DOHH2 (cell line): ENCODE results near the gene DNAAF9.

Experiments
- H3F3A ChIP-seq: fragments of 200-600 bp; sonication (generic), shearing (Covaris generic); 2 replicates; pipeline ENCODE4 v1.6.0; 2016; ENCODE audit warnings: antibody characterized with exemption, mild to moderate bottlenecking; ENCODE audit not compliant: control insufficient read depth, insufficient read depth
- H3K27ac ChIP-seq: fragments of 200-600 bp; sonication (generic); 2 replicates; pipeline ENCODE4 v1.5.1; 2014; ENCODE audit warnings: low read depth, mild to moderate bottlenecking, low read length, moderate library complexity
- H3K27me3 ChIP-seq: fragments of 200-600 bp; sonication (generic); 2 replicates; pipeline ENCODE4 v1.6.1; 2014; ENCODE audit warnings: mild to moderate bottlenecking, low read length, mixed read lengths; ENCODE audit not compliant: control insufficient read depth
- H3K36me3 ChIP-seq: fragments of 200-600 bp; sonication (generic); 2 replicates; pipeline ENCODE4 v1.6.1; 2014; ENCODE audit warnings: mild to moderate bottlenecking, low read length, moderate library complexity, mixed read lengths; ENCODE audit not compliant: control insufficient read depth
- H3K4me1 ChIP-seq: fragments of 200-600 bp; sonication (generic); 2 replicates; pipeline ENCODE4 v1.6.1; 2014; ENCODE audit warnings: mild to moderate bottlenecking, low read length, mixed read lengths; ENCODE audit not compliant: control insufficient read depth
- H3K4me2 ChIP-seq: fragments of 200-600 bp; sonication (generic); 2 replicates; pipeline ENCODE4 v1.6.0; 2014; ENCODE audit warnings: mild to moderate bottlenecking, low read length, moderate library complexity
- H3K4me3 ChIP-seq: fragments of 200-600 bp; sonication (generic); 2 replicates; pipeline ENCODE4 v1.5.1; 2014; ENCODE audit warnings: mild to moderate bottlenecking, low read length, mixed read lengths
- H3K79me2 ChIP-seq: fragments of 200-600 bp; sonication (generic); 2 replicates; pipeline ENCODE4 v1.6.1; 2014; ENCODE audit warnings: mild to moderate bottlenecking, low read length, mixed read lengths; ENCODE audit not compliant: control insufficient read depth
- H3K9me2 ChIP-seq: fragments of 200-600 bp; sonication (generic); replicated peaks from 2 replicates; pipeline ENCODE4 v1.6.1; 2014; ENCODE audit warnings: mild to moderate bottlenecking, low read length, mixed read lengths; ENCODE audit not compliant: control insufficient read depth
- H3K9me3 ChIP-seq: fragments of 200-600 bp; sonication (generic); 2 replicates; pipeline ENCODE4 v1.6.1; 2014; ENCODE audit warnings: antibody characterized with exemption, low read length, mixed read lengths; ENCODE audit not compliant: control insufficient read depth, insufficient read depth
- H4K20me1 ChIP-seq: fragments of 200-600 bp; sonication (generic); 2 replicates; pipeline ENCODE4 v1.6.0; 2014; ENCODE audit warnings: low read depth, mild to moderate bottlenecking, antibody characterized with exemption, low read length, moderate library complexity; ENCODE audit not compliant: control insufficient read depth, insufficient read depth
- EZH2phosphoT487 ChIP-seq: fragments of 200-600 bp; sonication (generic); IDR thresholded peaks from 2 replicates; pipeline ENCODE4 v1.6.1; 2017; ENCODE audit warnings: borderline replicate concordance, mild to moderate bottlenecking, antibody characterized with exemption, low read length, moderate library complexity, mixed read lengths
- TF ChIP-seq, protein P1 (sequence below): fragments of 200-600 bp; sonication (generic); IDR thresholded peaks from one replicate; pipeline ENCODE4 v1.5.1; 2014; ENCODE audit warnings: antibody characterized with exemption, mild to moderate bottlenecking, low read depth, low read length; ENCODE audit not compliant: poor library complexity, severe bottlenecking

Gene DNAAF9

DNA sequence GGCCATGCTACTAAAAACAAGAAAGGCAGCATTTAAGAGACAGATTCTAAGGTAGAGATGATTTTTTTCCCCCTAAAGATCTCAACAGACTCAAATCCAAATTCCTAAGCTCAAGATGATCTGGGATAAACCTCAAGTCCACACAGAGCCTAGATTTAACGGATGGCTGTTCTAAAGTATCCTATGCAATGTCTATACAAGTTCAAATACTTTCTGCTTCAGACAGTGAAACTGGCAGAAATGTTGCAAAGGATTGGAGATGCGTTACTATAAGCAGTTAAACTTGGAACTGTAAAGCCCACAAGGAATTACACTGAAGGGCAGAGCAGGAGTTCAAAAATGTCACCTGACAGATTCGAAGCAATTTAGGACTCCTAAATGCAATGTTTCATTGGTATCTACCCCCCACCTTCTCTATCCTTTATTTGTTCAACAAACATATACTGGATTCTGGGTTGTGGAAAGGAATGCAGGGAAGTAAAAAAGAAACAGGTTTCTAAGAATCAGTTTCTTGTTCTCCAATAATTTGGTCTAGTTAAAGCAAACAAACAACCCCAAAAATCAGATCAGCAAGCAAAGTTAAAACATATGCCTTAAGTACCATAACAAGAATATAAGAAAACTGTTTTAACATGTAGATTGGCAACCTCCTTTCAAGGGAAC is 1.6 kb downstream of the DNAAF9 start:
- H3K27ac ChIP-seq = no peak overlapping the region
- no peaks in the 10 kb centered on the region for H4K20me1 ChIP-seq
- no peaks in the 10 kb centered on the region for H3K9me2 ChIP-seq
- H3F3A ChIP-seq = no peaks in the 10 kb centered on the region
- H3K36me3 ChIP-seq = no peaks in the 10 kb centered on the region
- peaks cover 7% of the 10 kb centered on the region; the same call in 1 of the 2 replicates for H3K4me1 ChIP-seq
- no peak overlapping the region for H3K4me2 ChIP-seq
- H3K79me2 ChIP-seq = no peaks in the 10 kb centered on the region
- peaks cover 47% of the 10 kb centered on the region for H3K27me3 ChIP-seq
- H3K9me3 ChIP-seq = no peaks in the 10 kb centered on the region
- H3K4me3 ChIP-seq = no peak overlapping the region
- TF ChIP-seq, protein P1, sequence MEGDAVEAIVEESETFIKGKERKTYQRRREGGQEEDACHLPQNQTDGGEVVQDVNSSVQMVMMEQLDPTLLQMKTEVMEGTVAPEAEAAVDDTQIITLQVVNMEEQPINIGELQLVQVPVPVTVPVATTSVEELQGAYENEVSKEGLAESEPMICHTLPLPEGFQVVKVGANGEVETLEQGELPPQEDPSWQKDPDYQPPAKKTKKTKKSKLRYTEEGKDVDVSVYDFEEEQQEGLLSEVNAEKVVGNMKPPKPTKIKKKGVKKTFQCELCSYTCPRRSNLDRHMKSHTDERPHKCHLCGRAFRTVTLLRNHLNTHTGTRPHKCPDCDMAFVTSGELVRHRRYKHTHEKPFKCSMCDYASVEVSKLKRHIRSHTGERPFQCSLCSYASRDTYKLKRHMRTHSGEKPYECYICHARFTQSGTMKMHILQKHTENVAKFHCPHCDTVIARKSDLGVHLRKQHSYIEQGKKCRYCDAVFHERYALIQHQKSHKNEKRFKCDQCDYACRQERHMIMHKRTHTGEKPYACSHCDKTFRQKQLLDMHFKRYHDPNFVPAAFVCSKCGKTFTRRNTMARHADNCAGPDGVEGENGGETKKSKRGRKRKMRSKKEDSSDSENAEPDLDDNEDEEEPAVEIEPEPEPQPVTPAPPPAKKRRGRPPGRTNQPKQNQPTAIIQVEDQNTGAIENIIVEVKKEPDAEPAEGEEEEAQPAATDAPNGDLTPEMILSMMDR = no peak
- TF ChIP-seq EZH2phosphoT487 = no peak

DNA sequence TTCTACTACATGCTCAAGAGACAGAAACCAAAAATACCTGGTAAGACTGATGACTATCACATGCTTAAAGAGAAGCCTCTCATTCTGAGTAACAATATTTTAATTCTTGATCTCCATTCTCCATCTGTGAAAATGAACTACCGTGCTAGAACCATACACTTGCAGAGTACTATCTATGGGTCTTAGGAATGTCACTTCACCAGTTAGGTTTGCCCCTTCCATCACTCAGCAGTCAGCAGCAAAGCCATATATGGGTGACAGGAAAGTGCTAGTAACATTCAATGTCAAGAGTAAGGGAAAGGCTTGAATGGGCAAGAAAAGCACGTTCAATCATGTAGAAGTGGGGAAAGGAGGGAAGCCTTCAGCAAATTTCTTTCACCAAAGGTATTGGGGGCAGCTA is 2.3 kb downstream of the DNAAF9 start:
- no peaks in the 10 kb centered on the region for H3F3A ChIP-seq
- H3K4me2 ChIP-seq = no peak overlapping the region
- no peaks in the 10 kb centered on the region for H4K20me1 ChIP-seq
- H3K4me1 ChIP-seq = peaks cover 7% of the 10 kb centered on the region; the same call in 1 of the 2 replicates
- H3K79me2 ChIP-seq = no peaks in the 10 kb centered on the region
- H3K9me2 ChIP-seq = no peaks in the 10 kb centered on the region
- H3K4me3 ChIP-seq = no peak overlapping the region
- no peaks in the 10 kb centered on the region for H3K36me3 ChIP-seq
- H3K27ac ChIP-seq = no peak overlapping the region
- peaks cover 51% of the 10 kb centered on the region for H3K27me3 ChIP-seq
- H3K9me3 ChIP-seq = no peaks in the 10 kb centered on the region
- TF ChIP-seq, protein P1 = no peak
- TF ChIP-seq EZH2phosphoT487 = no peak

DNA sequence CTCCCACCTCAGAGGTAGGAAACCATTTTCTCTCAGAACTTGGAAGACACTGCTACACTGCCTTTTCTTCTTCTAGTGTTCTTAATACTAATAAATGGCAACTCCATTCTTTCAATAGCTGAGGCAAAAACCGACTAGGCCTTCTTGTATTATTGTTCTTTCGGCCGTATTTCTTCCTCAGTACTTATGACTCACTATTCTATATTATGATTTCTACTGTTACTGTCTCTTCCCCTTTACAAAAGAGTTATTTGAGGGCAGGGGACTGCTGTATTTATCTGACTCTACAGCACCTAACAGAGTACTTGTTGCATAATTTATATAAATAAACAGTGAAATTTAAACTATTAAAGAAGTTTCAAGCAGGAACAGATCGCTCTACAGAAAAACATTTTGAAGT is 3.1 kb downstream of the DNAAF9 start:
- H3K4me1 ChIP-seq = peaks cover 7% of the 10 kb centered on the region; the same call in 1 of the 2 replicates
- H3K27me3 ChIP-seq = peaks cover 54% of the 10 kb centered on the region
- H3K4me2 ChIP-seq = no peak overlapping the region
- no peak overlapping the region for H3K27ac ChIP-seq
- H3K79me2 ChIP-seq = no peaks in the 10 kb centered on the region
- H3K9me3 ChIP-seq = no peaks in the 10 kb centered on the region
- no peaks in the 10 kb centered on the region for H3K9me2 ChIP-seq
- H3K4me3 ChIP-seq = no peak overlapping the region
- TF ChIP-seq, protein P1 = no peak
- no peak for TF ChIP-seq EZH2phosphoT487
- no peaks in the 10 kb centered on the region for H3F3A ChIP-seq
- no peaks in the 10 kb centered on the region for H4K20me1 ChIP-seq
- no peaks in the 10 kb centered on the region for H3K36me3 ChIP-seq
